NCI-H460 (cell line): Measurements from ENCODE around the gene COL6A1. TPM values are rescaled to one million over a fixed set of nuclear protein-coding genes. Genes with fewer than 3 reads are reported as not detected.
"Not testable (repeated sequence)": the region's sequence is repeated elsewhere in the genome, so short reads cannot be mapped to it uniquely, and the experiment has no call there.

Experiments used
- DNase-seq: peaks from one replicate; pipeline ENCODE4 v3.0.0-alpha.2; 2016; ENCODE audit warnings: low read depth; ENCODE audit errors: extremely low read depth
- total RNA-seq: library from RNA; depleted of rRNA; stranded (reverse); fragments of >200 nt; shearing (Covaris generic); gene quantifications from 2 replicates; pipeline ENCODE4 v1.2.3, GENCODE V29; 2014

The COL6A1 gene
- total RNA-seq, 1 experiment from 2014 or later = 41.9 TPM

DNA sequence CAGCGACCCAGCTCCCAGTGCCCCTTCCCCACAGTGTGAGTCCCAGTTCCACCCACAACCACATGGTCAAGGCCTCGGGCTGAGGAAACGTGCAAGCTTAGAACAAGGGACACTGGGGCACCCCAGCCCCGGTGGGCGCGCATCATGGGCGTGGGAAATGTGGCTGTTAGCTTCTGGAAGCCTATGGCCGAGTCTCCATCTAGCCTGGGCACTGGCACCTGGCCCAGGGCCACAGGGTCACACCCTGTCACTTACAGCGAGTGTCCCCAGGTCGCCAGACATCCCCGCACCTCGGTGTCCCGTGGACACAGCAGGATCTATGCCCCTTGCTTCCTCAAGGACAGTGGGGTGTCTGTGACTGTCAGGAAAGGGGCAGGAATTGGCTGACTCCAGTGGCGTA lies 37.0 kb upstream of the COL6A1 start:
- no peak for DNase-seq

GRCh38 chr21:45945066-45945867 lies 36.3 kb upstream of the COL6A1 start:
- no peak for DNase-seq

DNA sequence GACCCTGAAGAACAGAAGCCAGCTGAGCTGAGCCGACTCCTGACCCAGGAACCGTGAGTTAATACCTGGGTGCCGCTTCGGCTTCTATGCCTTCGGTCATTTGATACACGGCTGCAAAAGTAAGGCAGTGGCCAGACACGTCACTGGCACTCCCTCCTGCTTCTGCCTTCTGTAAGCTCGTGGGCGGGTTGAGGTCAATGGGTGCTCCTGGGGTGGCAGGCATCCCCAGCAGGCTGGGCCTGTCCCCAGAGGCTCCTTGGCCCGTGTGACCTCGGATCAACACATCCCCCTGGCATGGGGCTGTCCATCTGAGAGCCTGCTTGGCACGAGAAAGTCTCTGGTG lies 35.7 kb upstream of the COL6A1 start:
- DNase-seq = no peak

DNA sequence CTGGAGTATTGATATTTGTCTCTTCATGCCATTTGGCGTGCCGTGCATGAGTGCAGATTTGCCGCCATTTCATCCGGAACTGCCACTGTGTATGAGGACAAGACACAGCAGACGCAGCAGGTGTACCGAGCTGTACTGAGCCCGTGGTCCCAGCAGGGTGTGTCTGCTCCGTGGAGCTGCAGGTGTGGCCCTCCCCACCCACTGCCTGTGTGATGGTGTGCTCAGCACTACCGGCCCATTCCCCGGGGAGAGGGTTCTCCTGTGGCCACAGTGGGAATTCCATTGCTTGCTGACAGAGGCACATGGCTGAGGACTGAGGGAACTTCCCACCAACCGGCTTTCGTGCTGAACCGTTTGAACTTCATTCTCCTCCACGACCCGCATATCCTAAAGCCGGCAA lies 34.3 kb upstream of the COL6A1 start:
- no peak for DNase-seq

DNA sequence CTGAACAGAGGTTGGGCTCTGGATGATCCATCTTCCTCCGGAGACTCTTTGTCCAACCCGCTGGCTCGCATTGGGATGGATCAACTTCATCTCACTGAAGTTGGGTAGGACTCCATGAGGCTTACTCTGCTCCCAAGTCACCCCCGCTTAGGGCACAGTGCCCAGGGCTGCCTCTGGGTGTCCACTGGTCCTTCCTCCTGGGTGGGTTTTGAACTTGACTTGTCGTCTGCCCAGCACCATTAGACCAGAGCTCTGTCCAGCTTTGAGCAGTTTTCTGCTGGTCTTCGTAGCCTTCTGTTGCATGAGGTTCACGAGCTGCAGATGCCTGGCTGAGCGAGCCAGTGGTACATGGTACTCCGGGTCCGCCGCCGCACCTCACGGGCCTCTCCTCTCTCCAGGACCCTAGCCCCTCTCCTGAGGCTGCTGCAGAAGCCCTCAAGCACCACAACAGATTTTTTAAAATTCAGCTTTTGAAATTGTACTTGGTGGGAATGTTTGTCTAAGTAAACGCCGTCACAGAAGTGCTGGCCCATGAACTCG lies 33.8 kb upstream of the COL6A1 start:
- DNase-seq = no peak

DNA sequence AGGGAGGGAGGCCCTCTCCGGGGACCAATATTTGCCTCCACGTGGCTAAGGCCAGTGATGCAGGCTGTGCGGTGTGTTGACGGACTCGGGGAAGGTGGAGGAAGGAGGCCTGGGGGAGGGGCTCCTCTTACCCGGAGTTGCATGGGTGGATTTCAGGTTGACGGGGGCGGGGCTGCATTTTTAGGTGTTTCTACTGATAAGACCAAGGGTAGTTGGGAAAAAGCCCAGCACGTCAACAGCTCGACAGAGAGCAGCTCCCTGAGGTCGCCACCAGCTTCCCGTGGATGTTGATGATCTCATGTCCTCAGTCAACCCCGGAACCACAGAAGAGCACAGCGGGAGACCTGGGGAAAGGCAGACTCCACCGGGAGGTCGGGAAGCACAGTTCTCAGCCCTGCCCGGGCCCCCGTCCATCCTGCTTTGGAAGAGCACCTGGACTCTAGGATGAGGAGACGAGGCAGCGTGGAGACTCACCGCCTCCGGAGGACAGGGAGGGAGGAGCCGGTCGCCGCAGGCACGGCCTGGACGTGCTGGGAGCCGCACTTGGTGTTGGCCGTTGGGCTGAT lies 32.9 kb upstream of the COL6A1 start:
- DNase-seq = no peak

DNA sequence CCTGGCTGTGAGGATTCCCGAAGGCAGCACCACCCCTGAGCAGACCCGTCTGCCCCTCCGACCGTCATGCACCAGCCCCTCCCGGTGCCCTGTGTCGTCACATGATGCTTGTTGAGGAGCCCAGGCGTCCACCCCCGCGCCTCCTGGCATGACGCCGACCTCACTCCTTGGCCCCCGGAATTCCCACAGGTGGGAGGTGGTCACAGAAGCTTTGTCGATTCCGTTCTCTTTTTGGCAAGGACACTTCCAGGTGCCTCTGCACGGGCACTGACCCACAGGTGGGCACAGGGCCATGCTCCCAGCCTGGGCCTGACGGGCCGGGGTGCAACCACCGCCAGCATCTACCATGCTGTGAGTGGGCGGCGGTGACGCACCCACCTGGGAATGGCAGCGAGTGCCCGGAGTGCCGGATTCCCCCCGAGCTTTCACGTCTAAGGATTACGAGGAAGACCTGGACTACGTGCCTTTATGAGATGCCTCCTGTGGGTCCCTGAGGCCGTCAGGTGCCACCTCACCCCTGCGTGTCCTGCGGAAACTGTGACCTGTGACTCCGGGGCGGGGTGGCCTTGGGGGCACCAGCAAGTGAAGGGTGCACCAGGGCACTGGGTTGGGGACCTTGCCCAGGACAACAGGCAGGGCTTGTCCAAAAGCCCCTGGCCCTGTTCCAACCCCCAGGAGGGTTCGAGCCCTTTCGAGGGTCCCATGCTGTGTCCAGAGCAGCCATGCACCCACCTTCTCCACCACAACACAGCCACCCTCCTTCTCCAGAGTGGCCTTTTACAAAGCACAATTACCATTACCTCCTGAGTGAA lies 31.4 kb upstream of the COL6A1 start:
- DNase-seq = no peak

DNA sequence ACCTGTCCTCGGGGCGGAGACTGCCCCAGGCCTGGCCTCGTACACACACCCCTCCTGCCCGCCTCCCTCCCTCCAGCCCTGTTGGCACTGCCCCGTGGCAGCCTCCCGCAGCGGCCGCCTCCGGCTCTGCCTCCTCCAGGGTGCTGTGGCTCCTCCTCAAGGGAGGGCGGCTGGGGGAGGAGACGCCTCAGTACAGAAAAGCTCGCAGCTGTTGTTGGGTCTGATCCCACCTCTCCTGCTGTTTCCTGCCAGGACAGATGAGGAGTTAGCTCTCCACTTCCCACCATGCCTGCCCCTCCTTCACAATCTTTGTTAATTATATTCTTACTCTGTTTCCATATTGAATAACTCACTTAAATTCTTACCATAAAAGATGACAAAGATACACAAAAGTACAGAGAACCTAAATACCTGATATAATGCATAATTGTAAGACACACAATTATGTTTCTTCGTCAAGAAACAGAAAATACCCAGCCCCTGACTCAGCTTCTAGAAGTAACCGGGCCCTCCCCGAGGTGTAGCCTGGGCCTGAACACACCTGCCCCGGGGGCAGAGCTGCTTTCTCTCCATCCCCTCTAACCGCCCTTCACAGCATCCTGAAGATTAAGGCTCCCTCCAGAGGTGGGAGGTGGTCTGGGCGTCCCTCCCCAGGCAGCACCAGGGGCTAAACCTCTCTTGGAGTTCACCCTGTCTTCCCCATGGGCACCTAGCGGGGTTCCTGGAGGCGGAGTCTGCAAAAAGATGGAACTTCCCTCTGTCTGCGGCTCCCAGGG lies 30.6 kb upstream of the COL6A1 start:
- no peak for DNase-seq

GRCh38 chr21:45951676-45952075 lies 29.9 kb upstream of the COL6A1 start:
- DNase-seq = no peak

- not testable (repeated sequence) for DNase-seq
Measured at GRCh38 chr21:45952527-45952926, 29.0 kb upstream of the COL6A1 start.

DNA sequence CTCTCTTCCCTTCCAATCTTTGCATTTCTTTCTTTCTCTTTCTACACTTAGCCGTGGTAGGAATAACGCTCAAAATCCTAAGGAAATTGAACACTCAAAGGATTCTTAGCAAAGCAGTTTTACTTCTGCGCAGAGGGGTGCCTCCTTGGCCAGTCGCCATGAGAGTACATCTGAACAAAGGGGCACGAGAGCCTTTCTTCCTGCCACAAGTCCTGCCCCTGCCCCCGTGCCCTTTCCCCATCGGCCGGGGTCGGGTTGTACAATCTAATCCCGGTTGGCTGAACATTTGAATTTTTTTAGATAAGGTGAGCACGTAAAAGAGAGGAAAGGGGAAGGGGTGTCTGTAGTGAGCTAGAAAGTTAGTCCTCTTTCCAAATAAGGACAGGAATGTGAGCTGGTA lies 28.6 kb upstream of the COL6A1 start:
- DNase-seq = no peak

DNA sequence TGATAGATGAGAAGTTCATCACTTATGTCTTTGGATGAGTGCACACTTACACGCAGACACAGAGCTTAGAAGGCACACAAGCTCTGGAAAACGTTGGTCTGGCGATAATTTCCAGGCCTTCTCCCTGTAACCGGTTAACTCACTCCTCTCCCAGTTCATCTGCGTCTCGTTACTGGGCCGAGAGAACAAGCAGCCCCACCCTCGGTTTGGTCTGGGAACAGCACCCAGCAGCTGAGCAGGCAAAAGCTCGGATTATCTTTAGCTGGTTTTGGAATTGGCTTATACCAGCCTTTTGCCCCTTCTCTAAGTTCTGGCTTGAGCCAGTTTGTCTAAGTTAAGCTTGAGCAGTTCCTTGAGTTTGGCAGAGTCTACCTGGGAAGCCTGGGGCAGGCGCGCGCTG lies 27.3 kb upstream of the COL6A1 start:
- no peak for DNase-seq

GRCh38 chr21:45954921-45955320 lies 26.6 kb upstream of the COL6A1 start:
- DNase-seq = no peak

DNA sequence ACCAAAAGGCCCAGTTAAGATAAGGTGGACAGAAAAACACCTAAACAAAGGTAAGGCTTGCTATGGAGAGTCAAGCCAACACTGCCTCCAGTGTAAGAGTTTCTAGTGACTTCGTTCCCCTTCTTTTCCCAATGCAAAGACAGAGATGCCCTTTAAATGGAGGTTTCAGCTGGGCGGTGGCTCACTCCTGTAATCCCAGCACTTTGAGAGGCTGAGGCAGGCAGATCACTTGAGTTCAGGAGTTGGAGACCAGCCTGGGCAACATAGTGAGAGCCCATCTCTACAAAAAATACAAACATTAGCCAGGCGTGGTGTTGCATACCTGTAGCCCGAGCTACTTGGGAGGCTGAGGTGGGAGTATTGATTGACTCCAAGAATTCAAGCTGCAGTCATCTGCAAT lies 24.0 kb upstream of the COL6A1 start:
- no peak for DNase-seq

DNA sequence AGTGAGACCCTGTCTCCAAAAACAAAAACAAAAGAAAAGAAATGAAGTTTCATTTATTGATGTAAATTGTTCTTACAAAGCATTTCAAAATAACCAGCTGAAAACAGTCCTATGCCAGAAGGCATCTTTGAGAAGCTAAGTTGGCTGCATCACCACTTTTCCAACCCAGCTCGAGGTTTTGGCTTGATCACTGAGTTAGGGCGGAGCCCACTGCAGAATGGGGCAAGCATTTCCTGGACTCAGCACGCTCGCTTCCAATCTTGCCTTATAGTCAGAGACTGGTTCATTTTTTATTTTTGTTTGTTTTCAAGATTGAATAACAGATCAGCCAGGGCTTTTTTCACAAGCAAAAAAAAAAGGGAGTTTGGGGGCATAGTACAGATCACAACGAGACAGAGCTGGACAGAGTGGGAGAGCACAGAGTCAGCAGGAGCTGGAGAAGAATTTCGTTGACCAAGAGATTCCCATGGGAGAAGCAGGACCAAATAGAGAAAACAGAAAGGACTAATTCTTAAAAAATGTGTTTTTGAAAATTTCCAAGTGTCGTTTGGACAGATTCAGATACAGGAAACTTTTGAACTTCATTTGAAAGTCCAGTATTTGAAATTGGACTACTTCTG lies 23.5 kb upstream of the COL6A1 start:
- no peak for DNase-seq

DNA sequence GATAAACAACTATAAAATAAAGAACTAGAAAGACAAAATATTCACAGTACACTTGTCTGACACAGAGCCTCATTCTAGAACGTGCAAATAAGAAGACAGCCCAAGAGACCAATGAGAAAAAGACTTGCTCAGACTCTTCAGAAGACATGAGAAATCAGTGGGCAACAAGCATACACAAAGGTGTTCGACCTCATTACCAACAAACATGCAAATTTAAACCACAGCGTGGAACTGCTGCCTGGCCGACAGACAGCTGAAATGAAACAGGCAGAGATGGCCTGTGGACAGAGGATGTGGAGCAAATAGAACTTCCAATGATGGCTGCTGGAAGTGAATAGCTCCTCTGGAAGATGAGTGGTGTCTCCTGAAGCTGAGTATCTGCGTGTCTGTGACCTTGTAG lies 22.4 kb upstream of the COL6A1 start:
- DNase-seq = no peak

DNA sequence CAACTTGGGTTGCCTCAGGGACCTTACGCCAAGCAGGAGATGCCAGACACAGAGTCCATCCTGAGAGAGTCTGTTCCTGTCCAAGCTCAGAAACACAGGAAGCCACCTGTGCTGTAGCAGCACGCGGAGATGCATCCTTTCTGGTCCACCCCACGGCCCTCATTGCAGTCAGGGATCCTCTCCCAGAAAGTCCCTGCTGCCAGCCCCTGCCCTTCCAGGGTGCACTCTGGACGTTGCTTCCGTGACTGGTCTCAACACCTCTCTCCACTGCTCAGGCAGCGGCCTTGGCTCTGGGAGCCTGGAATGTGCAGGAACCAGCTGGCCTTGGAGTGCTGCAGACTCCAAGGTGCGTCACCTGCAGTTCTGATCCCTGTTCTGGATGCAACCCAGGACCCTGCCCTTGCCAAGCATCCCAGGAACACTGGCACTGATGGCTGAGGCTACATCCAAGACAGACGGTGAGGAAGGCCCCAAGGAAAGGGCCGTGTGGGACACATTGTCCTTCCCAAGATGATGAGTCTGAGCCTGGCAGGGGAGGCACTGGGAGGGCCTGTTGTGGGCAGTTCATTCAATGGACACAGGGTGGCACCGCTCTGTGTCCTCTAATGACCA lies 21.7 kb upstream of the COL6A1 start:
- DNase-seq = no peak

DNA sequence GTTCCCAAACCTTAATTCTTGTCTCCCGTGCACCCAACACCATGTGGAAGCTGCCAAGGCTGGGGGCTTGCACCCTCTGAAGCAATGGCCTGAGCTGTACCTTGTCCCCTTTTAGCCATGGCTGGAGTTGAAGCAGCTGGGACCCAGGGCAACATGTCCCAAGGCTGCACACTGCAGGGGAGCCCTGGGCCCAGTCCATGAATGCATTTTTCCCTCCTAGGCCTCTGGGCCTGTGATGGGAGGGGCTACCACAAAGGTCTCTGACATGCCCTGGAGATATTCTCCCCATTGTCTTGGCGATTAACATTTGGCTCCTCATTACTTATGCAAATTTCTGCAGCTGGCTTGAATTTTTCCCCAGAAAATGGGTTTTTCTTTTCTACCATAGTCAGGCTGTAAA lies 20.2 kb upstream of the COL6A1 start:
- not testable (repeated sequence) for DNase-seq

GRCh38 chr21:45962531-45963231 lies 18.9 kb upstream of the COL6A1 start:
- no peak for DNase-seq
